CD4-positive, alpha-beta T cell treated with Interleukin-6 for 4 hours (primary cell): ENCODE data around the gene MOGAT3.

Experiments
- DNase-seq: peaks from one replicate; pipeline ENCODE4 v3.0.0-alpha.2; 2020; ENCODE audit warnings: mixed read lengths

Gene MOGAT3

DNA sequence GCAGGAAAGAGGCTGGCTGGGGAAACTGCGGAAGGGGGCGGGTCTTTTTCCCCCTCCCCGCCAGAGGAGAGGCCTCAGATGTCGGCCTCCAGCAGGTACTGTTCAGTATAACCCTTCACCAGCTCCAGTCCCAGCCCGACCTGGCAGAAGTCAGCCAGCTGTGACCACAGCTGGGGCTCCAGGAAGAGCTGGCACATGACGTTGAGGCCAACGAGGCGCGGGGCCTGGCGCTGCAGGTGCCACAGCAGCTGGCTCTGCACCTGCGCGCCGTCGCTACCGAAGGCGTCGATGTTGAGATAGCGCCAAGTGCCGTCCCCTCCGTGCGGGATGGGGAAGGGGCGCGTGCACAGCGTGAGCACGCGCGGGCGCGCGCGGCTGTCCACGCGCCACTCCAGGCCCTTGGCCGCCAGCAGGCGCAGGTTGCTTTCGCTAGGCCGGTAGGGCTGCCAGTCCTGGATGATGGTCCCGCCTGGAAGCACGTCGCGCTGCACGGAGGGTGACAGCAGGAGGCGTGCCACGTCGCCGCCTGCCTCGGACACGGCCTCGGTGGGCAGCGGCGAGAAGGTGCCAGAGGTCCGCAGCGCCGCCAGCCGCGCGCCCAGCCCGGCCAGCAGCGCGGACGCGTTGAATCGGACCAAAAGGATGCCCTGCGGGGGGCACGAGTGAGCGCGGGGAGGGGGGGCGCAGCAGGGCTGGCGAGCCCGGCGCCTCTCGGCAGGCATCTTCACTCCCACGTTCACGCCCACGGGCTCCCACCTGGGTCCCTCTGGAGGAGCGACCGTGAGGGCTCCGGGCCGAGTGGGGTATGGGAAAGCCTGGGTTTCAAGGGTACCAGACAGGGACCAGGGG is 28.6 kb downstream of the MOGAT3 start:
- no peak for DNase-seq

DNA sequence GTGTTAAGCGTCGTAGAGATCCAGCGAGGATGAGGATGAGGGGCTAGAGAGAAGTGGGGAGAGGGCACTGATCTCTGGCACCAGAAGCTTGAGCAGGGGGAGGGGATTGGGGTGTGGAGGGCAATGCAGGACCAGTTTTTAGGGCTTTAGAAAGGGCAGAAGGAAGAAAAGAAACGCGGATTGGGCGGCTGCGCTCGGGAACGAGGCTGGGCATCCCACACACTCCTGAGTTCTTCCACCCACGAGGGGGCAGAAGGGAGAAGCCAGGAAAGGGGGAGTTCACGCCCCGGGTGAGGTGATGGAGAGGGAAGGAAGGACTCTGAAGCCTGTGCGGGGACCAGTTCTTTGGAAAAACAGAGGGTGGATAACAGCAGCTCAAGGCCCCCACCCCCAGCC is 29.4 kb downstream of the MOGAT3 start:
- DNase-seq, result no peak

DNA sequence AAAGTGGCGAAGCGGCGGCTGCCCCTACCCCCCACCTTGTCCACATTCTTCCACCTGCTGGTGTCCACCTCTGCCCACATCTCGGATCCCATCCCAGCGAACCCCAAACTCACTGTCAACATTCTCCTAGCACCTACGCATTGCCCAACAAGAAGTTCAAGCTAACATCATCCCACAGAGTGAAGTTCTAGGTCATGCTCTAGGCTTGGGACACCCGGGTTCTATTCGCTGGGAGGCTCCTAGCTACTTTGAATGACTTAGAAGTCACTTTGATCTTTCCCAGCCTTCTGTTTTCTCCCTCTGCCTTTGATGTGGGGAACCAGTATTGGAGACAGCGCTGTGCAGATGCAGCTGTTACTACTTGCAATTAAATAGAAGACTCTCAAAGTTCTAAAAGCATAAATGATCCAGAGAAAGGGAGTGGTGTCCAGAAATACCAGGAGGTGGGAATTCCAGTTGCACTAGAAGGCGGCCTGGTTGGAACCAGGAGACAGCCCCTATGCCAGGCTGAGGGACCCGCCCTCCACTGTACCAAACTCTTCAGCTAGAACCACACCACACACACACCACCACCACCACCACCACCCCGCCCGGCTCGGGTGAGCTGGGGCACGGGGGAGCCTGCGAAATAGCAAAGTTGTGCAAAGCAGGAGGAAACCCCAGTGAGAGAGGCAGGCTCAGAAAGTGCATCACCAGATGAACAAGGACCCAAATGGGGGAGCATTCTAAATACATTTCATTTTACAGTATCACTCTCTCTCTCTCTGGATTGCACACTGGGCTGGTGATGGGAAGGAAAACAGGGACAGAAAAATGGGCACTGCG is 30.0 kb downstream of the MOGAT3 start:
- DNase-seq, result no peak

DNA sequence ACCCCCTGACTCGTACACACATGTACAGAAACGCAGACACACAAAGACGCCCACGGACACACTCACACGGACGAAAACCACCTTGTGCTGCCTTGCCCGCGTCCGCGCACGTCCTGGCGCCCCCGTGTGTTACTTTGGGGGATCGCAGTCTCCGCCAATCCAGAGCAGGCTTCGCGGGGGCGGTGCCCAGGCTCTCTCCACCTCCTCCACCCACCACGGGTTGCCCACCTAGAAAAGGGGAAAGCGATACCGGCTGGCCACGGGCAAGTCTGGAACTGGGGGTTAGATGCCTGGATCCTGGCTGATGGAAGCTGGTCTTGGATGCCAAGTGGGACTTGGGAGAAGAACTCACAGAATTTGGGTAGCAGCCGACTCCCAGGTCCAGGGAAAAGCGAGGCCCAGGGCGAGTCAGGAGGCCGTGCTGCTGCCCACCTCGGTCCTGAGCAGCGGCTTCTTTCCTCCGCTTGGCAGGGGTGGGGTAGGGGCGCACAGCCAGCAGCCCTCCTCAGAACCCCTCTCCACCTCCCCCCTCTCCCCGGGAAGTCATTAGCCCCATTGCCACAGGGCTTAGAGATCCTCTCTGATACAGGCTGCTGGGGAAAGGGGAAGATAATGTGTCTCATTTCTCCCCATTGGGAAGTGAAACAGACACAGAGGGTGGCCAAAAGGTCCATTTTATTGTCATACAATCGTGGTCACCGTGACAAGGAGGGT is 30.8 kb downstream of the MOGAT3 start:
- DNase-seq, result peak; percentile 82

DNA sequence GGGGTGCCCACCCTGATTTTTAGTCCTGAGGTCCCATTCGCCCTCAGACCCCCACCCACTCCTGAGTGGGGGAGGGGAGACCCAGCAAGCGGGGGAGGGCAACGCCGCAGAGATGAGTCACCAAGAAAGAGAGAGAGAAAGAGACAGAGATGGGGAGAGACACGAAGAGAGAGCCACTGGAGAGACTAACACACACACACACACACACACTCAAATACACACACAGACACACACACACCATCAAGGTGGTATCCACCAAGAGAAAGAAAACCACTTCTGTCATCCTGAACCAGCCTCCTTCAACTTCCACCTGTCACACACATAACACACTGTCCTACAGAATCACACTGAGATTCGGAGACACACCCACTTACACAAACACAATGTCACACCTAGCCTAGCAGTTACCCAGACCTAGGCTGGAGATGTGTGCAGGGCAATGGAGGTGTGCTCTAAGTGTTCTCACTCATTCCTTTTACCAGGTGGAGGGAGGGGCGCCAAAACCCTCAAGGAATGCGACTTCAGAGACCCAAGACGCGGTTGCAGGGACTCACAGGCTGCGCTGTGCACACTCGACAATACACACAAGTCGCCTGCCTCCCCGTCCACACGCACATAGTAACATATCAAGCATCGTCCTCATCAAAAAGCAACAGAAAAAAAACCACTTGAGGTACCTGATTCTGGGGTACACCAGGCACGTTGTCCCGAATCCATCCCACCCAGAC is 31.6 kb downstream of the MOGAT3 start:
- DNase-seq, result no peak

DNA sequence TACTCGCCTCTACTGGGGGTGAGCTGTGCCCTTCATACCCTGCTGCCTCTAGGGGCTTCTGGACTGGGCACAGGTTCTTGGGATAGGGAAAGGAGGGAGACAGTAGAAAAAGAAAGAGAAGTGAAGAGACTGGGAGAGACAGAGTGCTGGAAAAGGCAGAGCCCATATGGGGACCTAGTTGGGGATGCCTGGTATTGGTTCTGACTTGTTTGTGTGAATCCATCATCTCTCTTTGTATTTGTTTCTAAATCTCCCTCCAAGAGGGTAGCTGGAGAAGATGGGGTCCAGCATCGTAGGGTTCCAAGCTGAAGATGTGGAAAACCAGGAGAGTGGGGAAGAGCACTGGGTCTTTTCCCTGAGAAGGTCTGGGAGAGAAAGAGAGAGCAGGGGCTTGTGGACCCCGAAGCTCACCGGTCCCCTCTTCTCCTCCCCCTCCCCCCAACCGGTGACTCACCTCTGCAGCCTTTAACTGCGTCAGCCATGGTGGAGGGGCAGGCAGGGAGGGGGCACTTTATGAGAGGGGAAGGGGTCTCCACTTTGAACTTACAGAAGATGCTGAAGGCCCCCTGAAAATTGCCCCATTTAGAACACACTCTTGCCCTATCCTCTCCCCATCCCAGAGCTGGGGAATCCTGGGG is 32.3 kb downstream of the MOGAT3 start:
- DNase-seq, result no peak

DNA sequence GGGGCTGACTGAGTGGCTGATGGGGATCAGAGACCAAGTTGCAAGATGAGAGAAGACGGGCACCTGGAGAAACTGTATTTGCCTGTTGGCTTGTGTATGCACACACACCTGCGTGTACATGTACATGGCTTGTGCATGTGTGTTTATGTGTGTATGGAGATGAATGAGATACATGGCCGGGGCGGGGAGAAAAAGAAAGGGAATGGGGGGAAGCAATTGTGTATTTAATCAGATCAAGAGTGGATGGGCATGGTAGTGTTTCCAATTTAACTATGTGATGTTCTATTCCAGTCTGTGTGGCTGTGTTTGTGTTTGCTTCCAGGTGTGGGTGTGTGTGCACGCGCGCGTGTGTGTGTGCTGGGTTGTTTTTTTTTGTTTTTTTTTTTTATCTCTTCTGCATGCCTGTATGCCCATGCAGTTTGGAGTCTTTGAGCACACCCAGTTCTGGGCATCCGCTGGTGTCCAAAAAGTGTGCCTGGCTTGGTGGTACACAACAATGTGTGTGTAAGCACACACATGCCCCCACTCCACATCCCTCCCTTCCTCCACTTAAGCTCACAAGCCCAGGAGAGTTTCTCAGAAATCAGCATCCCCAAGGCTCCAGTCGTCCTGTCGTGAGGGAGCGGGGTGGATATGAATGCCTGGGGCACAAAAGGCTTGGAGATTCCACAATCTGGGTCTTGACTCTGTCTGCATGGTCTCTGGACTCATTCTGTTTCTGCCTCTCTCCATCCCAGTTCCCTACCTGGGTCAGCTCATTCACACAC is 33.0 kb downstream of the MOGAT3 start:
- no peak for DNase-seq

DNA sequence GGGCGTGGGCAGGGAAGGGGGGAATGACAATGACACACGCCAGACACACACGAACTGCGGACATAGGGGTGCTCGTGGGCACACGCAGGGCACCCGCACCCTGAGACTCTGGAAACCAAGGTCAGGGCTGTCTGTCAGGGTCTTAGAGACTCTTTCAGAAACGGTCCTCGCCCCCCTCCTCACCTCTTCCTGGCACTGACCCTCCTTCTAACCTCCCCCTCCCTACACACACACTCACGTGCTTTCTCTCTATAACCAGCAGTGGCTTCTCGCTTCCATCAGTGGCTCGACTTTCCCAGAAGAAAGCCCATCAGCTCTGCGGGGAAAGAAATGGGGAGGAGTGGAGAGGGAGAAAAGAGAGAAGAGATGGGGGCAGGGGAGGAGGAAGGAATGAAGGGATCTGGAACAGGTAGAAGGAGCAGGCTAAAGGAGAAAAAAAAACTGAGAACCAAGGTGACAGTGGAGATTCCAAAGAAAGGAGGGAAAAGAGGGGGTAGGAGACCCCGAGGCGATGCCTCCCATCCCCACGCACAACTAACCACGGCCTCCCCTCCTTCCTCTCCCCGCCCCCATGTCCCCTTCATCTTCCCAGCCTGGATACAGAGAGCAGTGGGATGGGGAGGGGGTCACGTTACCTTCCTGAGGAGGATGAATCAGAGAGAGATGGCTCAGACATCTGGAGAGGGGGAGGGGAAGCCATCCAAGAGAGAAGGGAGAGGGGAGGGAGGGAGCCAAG is 33.8 kb downstream of the MOGAT3 start:
- DNase-seq, result no peak

DNA sequence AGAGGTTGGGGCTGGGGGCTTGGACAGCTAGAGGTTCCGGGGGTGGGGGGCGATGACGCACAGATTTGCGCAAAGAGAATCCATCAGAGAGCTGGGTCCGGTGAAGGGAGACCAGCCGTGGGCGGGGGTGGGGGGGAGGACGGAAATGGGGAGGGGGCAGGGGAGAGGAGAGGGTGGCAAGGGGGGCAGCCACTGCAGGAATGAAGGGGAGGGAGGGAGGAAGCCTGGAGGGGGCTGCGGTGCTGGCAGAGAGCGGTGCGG is 34.3 kb downstream of the MOGAT3 start:
- DNase-seq, result no peak

DNA sequence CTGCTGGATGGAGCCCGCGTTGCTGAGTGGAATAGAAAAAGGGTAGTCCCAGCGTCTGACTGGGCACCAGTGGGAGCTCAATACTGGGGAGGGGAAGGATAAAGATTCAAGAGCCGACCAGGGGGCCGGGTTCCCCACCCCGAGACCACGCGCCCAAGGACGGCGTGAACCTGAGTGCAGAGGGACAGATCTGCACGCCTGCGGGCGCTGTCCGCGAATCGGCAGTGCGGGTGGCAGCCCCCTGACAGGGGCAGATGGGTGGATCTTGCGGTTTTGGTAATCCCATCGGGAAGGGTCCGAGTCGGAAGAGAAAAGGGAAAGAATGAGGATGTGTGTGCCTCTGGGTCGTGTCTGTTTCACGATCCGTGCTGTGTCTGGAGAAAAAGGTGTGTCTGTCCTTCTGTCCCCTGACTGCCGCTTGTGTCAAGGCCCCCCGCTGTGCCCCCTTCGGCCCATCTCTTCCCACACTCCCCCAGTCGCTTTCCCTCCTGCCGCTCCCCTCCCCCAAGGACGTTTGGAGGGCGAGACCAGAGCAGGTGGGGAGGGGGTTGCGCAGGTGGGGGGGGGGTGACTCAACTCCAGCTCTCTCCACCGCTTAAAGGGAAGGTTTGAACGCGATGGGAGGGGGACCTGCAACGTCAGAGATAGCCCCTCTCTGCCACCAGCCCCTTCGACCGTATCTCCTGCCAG is 34.7 kb downstream of the MOGAT3 start:
- no peak for DNase-seq

DNA sequence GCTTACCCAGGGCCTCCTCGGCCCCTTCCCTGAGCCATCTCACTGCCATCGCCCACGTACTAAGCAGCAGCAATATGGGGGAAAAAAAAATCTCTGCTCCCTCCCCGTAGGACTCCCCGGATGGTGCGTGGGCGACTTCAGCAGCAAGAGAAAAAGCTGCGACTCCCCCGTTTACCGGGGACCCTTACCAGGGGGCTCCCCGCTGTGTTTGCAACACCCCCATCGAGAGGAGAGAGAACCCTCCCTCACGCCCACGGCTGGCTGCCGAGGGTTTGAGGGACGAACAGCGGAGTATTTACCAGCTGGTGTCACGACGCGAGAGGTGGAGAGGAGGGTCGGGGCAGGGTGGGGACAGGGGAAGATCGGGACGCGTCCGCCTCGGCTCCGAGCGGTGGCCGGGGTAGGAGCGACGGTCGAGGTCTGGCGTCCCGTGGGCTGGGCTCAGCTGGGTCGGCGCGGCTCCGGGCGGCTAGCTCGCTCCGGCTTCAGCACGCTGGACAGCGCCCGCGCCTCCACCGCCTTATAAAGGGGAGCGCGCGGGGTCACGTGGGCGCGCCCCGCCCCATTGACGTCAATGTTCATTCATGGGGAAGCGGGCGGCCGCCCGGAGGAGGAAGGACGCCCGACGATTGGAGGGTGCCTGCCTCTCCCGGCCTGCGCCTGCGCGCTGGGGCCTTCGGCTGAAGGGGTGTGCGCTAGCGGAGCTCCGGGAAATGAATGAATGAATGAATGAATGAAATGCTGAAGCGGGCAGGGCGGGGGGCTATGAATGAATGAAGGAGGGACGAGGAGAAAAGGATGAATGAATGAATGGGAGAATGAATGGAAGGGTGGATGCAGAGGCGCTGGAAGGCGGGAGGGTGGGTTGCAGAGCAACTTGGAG is 35.5 kb downstream of the MOGAT3 start, which contains the start of gene VGF:
VGF (minus strand) TSS at position 495 of the 883 bp plus-strand sequence. CDS start 726 bp downstream, outside the sequence.
- DNase-seq, result peak; percentile 93

DNA sequence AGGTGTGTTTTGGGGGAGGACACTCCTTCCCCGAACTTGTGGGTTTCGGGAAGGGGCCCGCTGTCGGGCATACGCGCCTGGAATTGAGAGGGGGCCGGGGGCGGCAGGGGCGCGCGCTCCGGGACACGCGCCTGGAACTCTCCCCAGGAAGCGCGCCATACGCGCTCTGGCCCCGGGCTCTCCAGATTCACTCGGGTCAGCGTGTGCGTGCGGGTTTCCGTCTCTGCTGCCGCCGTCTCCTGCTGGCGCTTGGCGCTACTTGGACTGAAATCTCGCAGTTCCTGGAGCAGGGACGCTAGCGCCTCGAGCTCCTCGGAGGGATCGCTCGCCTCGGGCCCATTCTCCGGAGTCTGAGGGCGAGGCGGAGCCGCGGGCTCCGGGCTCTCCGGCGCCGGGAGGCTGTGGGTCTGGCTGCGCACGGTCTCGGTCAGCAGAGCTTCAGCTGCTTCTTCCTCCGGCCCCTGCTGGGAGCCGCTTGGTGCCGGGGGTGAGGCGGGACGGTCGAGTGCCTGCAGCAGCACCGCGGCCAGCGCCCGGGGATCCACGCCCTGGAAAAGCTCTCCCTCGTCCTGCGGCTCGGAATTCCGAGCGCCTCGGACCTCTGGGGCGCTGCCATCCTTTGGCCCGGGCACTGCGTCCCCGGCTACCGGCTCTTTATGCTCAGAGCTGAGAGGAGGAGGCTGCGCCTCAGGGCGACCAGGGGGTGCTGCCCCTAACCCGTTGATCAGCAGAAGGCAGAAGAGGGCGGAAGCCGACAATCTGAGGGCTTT is 36.6 kb downstream of the MOGAT3 start:
- peak; percentile 22 for DNase-seq

DNA sequence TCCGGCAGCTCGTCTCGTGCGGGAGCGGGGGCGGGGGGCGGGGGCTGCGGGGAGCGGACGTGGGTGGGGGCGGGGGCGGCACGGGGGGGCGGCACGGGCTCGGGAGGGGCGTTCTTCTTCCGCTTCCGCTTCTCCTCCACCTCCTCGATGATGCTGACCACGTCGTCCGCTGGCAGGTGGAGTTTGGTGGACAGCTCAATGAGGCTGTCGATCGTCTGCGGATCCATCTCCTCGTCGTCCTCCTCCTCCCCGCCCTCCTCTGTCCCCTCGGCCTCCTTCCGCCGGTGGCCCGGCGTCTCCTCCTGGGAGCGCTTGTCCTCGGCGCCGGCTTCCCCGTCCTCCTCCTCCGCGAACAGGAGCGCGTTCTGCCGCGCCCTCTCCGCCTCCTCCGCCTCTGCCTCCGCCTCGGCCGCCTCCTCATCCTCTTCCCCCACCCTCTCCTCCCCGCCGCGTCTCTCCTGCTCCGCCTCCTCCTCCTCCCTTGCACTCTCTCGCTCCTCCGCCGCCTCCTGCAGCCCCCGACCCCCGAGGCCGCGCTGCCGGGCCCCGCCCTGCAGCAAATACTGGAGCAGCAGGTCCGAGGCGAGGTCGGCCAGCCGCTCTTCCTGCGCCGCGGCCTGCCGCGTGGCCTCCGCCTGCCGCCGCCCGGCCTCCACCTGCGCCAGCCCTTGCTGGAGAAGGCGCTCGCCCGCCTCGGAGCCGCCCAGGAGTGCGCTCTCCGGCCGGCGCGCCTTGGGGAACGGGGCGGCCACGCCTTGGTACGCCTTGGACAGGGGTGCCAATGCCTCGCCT is 37.4 kb downstream of the MOGAT3 start:
- DNase-seq, result peak; percentile 59

DNA sequence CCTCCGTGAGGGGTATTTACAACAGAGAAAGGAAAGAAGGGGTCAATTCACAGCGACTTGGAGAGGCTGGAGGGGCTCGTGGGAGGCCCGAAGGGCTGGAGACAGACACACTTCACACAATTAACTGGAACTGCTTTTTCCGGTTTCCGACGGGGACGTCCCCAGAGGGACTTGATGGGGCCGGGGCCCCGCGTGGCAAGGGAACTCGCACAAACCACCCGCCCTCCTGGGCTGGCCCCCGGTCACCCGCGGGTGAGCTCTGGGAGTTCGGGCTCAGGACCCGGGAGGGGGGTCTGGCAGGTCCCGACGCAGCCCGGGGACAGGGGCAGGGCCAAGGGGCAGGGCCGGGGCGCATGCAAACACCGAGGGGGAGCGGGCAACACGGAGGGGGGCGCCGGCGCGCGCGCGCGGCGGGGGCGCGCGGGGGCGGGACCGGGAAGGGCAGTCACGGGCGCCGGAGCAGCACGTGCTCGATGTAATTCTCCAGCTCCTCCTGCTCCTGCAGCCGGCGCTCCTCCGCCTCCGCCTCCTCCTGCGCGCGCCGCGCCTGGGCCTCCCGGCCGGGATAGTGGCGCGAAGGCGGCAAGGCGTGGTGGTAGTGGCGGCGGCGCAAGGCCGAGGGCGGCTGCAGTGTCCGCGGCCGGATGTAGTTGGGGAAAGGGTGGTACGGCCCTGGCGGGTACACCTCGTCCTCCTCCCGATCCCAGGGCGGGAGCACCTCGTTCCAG is 38.1 kb downstream of the MOGAT3 start:
- DNase-seq, result peak; percentile 15

DNA sequence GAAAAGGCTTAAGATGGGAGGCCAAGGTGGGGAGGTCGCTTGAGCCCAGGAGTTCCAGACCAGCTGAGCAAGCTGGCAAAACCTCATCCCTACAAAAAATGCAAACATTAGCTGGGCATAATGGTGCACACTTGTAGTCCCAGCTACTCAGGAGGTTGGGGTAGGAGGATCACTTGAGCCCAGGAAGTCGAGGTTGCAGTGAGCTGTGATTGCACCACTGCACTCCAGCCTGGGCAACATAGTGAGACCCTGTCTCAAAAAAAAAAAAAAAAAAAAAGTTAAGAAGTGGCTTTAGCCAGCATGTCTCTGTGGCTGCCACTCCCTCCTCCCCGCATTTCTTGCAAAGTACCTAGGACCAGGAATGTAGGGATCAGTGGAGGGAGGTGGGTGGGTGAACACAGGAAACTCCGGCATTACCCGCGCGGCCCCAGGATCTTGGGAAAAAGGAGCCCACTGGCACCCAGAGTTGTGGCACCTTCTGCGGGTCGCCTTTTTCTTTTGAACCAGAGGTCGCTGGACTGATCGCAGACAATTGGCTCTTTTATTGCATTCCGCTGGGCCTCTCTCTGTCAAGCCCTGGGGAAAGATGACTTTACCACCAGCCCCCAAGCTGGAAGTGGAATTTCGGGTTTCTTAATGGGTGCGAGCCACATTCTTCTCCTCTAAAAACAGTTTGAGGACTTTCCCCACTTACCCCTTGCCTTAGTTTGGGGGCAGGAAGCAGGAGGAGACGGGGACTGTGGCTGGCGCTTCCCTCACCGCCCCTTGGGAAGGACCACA is 39.0 kb downstream of the MOGAT3 start:
- DNase-seq, result no peak

DNA sequence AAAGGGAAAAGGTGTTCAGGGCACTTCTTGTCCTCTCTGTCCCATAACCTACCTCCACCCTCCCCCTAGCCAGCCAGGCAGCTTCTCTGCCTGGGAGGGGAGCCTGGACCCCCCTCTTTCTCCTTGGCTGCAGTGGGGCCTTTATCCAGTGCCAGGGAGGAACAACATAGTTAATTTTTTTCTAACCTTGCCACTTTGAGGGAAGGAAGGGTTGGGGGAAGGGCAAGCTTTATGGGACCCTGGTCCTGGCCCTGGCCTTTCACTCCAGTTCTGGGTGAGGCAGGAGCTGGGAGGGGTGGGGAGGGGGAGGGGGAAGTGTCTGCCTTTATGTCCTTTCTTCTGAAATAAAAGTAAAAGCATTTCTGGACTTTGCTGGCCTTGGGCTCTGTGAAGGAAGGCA is 39.9 kb downstream of the MOGAT3 start:
- no peak for DNase-seq
